GM21360 (cell line): ENCODE measurements around the gene KANK2.
"Not testable (repeated sequence)": the region's sequence is repeated elsewhere in the genome, so short reads cannot be mapped to it uniquely, and the experiment has no call there.

Experiments
- ATAC-seq: cut with Tn5 transposase; IDR thresholded peaks from one replicate; pipeline ENCODE4 v1.9.1; 2021; ENCODE audit warnings: mild to moderate bottlenecking, moderate library complexity; ENCODE audit not compliant: unreplicated experiment

KANK2 gene

GRCh38 chr19:11142528-11143171, 54.7 kb downstream of the KANK2 start:
- no peak for ATAC-seq

- no peak for ATAC-seq
Measured at GRCh38 chr19:11141937-11142527, 55.3 kb downstream of the KANK2 start.

- ATAC-seq, result no peak
Measured at GRCh38 chr19:11140896-11141295, 56.4 kb downstream of the KANK2 start.

DNA sequence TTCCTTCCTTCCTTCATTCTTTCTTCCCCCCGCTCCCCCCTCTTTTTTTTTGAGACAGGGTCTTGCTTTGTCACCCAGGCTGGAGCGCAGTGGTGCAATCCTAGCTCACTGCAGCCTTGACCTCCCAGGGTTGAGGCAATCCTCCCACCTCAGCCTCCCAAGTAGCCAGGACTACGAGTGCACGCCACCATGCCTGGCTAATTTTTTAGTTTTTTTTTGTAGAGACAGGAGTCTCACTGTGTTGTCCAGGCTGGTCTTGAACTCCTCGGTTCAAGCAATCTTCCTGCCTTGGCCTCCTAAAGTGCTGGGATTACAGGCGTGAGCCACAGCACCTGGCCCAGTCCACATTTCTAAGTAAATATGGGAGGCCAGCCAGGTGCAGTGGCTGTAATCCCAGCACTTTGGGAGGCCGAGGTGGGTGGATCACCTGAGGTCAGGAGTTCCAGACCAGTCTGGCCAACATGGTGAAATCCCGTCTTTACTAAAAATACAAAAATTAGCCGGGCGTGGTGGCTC, 57.3 kb downstream of the KANK2 start:
- not testable (repeated sequence) for ATAC-seq

- ATAC-seq, result no peak
Measured at GRCh38 chr19:11138601-11139300, 58.6 kb downstream of the KANK2 start.

DNA sequence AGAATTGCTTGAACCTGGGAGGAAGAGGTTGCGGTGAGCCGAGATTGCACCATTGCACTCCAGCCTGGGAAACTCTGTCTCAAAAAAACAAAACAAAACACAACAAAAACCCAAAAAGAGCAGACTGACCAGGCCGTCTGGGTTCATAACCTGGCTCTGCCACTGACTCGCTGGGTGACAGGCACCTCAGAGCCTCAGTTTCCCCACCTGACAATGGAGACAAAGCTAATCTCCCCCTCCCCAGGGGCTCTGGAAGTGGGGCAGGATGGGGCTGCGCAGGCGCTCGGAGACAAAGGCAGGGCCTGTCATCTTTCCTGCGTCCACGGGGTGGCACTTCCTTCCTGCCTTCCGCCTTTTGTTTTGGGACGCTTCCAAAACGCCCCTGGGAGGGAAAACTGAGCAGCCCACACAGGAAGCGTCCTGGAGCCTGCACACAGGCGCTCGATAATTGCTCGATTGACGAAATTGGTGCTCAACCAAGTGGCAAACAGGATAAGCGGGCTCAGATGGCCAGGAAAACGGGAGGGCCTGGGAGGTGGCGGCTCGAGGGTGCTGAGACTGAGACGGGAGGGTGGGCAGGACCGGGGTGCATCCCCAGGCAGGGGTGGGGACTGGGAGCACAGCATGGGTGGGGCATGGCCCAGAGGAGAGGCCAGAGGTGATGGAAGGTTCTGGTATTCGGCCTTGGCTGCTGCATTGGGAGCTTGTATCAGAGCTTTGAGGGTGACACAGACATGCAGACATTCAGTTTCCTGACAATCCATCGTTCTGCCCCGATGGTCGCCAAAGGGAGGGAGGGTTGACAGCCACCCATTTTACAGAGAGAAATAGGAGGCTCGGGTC, 59.6 kb downstream of the KANK2 start:
- no peak for ATAC-seq

- ATAC-seq, result no peak
Measured at GRCh38 chr19:11136400-11137101, 60.8 kb downstream of the KANK2 start.

DNA sequence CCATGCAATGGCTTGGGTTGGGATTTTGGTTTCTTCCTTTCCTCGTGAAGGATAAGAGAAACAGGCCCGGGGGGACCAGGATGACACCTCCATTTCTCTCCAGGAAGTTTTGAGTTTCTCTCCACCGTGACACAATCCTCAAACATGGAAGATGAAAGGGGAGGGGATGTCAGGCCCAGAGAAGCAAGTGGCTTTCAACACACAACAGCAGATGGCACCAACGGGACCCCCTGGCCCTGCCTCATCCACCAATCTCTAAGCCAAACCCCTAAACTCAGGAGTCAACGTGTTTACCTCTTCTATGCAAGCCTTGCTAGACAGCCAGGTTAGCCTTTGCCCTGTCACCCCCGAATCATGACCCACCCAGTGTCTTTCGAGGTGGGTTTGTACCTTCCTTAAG, 65.9 kb downstream of the KANK2 start:
- ATAC-seq, result no peak

DNA sequence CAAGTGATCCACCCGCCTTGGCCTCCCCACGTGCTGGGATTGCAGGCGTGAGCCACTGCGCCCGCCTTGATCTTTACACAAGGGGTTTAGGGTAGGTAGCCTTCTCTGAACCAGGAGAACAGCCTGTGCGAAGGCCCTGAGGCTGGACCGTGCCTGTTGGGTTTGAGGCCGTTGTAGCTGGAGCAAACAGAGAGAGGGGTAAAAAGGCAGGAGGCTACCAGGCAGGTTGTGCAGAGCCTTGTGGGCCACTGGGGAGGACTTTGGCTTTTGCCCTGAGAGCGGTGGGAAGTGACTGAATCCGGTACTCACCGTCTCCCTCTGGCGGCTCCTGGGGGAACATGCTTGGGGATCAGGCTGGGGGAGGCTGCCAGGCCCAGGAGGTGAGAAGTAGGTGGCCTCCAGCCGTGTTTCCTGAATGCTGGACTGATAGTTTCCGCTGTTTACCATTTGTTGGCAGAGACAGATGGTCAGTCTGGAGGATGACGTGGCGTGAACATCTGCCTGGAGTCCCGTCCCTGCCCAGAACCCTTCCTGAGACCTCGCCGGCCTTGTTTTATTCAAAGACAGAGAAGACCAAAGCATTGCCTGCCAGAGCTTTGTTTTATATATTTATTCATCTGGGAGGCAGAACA, 66.4 kb downstream of the KANK2 start:
- ATAC-seq, result no peak

DNA sequence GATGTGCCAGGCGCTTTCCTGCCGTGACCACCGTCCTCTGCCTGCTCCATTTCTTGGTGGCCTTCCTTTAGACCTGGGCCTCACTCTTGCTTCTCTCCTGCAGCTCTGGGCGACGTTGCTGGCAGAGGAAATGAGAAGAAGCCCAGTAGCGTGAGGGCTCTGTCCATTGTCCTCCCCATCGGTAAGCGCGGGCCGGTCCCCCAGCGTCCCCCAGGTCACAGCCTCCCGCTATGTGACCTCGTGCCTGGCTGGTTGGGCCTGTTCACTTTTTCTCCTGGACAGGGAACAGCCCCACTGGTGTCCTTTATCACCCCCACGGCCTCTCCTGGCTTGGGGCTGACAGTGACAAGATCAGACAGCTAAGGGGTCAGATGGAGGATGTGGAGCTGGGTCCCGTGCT, 69.4 kb downstream of the KANK2 start:
- ATAC-seq, result no peak

DNA sequence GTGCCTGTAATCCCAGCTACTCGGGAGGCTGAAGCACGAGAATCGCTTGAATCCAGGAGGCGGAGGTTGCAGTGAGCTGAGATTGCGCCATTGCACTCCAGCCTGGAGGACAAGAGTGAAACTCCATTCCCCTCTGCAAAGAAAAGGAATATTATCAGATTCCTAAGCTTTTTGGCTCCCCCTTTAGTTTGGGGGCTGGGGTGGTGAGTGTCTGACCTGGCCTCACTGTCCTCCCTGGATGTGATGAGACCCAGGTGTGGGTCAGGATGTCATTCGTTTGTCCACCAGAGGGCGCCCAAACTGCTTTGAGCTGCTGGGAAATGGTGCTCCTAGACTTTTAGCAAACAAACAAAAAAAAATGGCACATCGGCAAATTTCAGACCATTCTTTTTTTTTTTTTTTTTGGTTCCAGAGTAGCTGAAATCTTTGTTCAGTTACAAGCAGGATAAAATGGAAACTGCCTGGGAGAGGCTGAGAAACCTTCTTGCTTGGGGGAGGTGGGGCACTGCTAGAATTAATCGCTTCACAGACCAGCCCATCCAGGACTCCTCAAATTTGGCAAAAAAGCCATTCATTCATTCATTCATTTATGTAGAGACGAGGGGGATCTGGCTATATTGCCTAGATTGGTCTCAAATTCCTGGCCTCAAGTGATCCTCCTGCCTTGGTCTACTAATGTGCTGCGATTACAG, 71.2 kb downstream of the KANK2 start:
- no peak for ATAC-seq

DNA sequence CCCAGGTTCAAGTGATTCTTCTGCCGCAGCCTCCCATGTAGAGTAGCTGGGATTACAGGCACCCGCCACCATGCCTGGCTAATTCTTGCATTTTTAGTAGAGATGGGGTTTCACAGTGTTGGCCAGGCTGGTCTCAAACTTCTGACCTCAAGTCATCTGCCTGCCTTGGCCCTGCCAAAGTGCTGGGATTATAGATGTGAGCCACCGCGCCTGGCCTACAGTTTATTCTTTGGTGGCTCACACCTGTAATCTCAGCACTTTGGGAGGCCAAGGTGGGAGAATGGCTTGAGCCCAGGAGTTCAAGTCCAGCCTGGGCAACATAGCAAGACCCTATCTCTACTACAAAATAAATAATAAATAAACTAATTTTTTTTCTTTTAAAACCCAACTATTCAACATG, 73.2 kb downstream of the KANK2 start:
- ATAC-seq, result not testable (repeated sequence)

DNA sequence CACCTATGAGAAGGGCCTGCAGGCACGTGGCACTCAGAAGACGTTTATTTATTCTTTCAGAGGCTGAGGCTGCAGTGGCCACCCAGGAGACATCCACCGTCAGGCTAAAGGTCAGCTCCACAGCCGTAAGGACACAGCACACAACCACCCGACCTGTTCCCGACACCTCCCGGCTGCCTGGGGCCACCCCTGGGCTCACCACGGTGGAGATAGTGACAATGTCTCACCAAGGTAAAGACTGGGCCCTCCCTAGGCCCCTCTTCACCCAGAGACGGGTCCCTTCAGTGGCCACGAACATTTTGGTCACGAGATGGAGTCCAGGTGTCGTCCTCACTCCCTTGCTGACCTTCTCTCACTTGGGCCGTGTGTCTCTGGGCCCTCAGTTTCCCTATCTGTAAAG, 74.2 kb downstream of the KANK2 start:
- no peak for ATAC-seq

- ATAC-seq, result not testable (repeated sequence)
Measured at GRCh38 chr19:11121963-11122362, 75.4 kb downstream of the KANK2 start.

DNA sequence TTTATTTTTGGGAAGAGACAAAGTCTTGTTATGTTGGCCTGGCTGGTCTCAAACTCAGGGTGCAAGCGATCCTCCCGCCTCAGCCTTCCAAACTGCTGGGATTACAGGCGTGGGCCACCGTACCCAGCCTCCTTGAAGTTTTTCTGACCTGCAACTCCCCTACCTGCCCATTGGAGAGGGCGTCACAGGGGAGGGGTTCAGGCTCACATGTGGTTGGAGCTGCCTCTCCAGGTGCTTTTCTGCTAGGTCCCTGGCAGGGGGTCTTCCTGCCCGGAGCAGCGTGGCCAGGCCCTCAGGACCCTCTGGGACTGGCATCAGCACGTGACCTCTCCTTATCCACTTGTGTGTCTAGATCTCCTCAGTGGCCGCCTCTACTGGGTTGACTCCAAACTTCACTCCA, 80.8 kb downstream of the KANK2 start:
- ATAC-seq, result no peak

- no peak for ATAC-seq
Measured at GRCh38 chr19:11115895-11116446, 81.4 kb downstream of the KANK2 start.

GRCh38 chr19:11115042-11115441, 82.3 kb downstream of the KANK2 start:
- ATAC-seq, result no peak
